ENCODE results near the gene CYLD. TPM values are rescaled to one million over a fixed set of nuclear protein-coding genes. Genes with fewer than 3 reads are reported as not detected.

Gene CYLD
- total and polyA plus RNA-seq, 2 experiments from 2014 or later, result 6.9 to 30.9 TPM

DNA sequence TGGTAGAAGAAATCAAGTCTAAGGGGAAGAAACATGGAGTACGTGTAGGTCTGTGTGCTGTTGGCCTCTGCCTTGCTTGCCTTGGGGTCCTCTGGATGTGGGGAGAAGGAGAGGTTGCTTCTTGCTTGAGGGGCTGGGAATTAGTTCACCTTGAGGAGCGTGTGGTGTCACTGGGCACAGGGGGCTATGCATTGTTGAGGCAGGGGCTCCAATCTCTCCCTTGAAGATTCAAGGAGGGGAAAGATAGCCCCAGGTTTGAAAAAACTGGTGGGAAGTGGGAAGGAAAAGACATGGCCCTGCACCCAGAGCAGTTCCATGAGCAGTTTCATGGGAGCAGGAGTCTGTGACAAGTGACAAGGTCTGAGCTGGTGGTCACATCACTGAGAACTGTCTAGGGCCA, 103.4 kb downstream of the CYLD start (continued):
- TF ChIP-seq, protein P1, sequence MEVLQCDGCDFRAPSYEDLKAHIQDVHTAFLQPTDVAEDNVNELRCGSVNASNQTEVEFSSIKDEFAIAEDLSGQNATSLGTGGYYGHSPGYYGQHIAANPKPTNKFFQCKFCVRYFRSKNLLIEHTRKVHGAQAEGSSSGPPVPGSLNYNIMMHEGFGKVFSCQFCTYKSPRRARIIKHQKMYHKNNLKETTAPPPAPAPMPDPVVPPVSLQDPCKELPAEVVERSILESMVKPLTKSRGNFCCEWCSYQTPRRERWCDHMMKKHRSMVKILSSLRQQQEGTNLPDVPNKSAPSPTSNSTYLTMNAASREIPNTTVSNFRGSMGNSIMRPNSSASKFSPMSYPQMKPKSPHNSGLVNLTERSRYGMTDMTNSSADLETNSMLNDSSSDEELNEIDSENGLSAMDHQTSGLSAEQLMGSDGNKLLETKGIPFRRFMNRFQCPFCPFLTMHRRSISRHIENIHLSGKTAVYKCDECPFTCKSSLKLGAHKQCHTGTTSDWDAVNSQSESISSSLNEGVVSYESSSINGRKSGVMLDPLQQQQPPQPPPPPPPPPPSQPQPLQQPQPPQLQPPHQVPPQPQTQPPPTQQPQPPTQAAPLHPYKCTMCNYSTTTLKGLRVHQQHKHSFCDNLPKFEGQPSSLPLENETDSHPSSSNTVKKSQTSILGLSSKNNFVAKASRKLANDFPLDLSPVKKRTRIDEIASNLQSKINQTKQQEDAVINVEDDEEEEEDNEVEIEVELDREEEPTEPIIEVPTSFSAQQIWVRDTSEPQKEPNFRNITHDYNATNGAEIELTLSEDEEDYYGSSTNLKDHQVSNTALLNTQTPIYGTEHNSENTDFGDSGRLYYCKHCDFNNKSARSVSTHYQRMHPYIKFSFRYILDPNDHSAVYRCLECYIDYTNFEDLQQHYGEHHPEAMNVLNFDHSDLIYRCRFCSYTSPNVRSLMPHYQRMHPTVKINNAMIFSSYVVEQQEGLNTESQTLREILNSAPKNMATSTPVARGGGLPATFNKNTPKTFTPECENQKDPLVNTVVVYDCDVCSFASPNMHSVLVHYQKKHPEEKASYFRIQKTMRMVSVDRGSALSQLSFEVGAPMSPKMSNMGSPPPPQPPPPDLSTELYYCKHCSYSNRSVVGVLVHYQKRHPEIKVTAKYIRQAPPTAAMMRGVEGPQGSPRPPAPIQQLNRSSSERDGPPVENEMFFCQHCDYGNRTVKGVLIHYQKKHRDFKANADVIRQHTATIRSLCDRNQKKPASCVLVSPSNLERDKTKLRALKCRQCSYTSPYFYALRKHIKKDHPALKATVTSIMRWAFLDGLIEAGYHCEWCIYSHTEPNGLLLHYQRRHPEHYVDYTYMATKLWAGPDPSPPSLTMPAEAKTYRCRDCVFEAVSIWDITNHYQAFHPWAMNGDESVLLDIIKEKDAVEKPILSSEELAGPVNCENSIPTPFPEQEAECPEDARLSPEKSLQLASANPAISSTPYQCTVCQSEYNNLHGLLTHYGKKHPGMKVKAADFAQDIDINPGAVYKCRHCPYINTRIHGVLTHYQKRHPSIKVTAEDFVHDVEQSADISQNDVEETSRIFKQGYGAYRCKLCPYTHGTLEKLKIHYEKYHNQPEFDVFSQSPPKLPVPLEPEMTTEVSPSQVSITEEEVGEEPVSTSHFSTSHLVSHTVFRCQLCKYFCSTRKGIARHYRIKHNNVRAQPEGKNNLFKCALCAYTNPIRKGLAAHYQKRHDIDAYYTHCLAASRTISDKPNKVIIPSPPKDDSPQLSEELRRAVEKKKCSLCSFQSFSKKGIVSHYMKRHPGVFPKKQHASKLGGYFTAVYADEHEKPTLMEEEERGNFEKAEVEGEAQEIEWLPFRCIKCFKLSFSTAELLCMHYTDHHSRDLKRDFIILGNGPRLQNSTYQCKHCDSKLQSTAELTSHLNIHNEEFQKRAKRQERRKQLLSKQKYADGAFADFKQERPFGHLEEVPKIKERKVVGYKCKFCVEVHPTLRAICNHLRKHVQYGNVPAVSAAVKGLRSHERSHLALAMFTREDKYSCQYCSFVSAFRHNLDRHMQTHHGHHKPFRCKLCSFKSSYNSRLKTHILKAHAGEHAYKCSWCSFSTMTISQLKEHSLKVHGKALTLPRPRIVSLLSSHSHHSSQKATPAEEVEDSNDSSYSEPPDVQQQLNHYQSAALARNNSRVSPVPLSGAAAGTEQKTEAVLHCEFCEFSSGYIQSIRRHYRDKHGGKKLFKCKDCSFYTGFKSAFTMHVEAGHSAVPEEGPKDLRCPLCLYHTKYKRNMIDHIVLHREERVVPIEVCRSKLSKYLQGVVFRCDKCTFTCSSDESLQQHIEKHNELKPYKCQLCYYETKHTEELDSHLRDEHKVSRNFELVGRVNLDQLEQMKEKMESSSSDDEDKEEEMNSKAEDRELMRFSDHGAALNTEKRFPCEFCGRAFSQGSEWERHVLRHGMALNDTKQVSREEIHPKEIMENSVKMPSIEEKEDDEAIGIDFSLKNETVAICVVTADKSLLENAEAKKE (CRISPR knock-in tag; IDR thresholded peaks at IDR 0.05), result no peak

- Mint-ChIP-seq H3K27ac (no peak overlapping the region), H3K36me3 (ENCODE audit: low read depth) (no peaks in the 10 kb centered on the region), H3K4me1 (peaks cover 9% of the 10 kb centered on the region; the same call in 2 of the 3 replicates), H3K9me3 (no peaks in the 10 kb centered on the region; the same call in 2 of the 3 replicates), H3K27me3 (ENCODE audit: insufficient read depth, low read depth, poor library complexity) (peaks cover 9% of the 10 kb centered on the region), H3K4me3 (no peak overlapping the region)
- H4K20me1 ChIP-seq (replicated peaks; ENCODE audit: insufficient read depth), result no peaks in the 10 kb centered on the region
- peaks cover 3% of the 10 kb centered on the region; the same call in 1 of the 2 replicates for H3K9me2 ChIP-seq (ENCODE audit: insufficient read depth)
- ATAC-seq (no peak), DNase-seq (ENCODE audit: low spot score) (no peak)
- no peaks in the 10 kb centered on the region for H3K4me1 ChIP-seq (ENCODE audit: insufficient read depth)
- no peaks in the 10 kb centered on the region for H3K36me3 ChIP-seq (ENCODE audit: insufficient read depth)
- no peak overlapping the region for H3K4me2 ChIP-seq
- H3K27ac ChIP-seq (ENCODE audit: low read depth), result no peak overlapping the region
- no peak overlapping the region for H2AFZ ChIP-seq
- H3K27me3 ChIP-seq (ENCODE audit: insufficient read depth), result no peaks in the 10 kb centered on the region
- no peaks in the 10 kb centered on the region for H3K79me2 ChIP-seq (replicated peaks; ENCODE audit: insufficient read depth)
- no peaks in the 10 kb centered on the region for H3F3A ChIP-seq (replicated peaks; ENCODE audit: low read depth)
- H3K4me3 ChIP-seq, result no peak overlapping the region
- TF ChIP-seq ZNF331 (CRISPR knock-in tag; IDR thresholded peaks at IDR 0.05; ENCODE audit: low read depth) (no peak), EZH2phosphoT487 (IDR thresholded peaks at IDR 0.05; ENCODE audit: unreplicated experiment) (no peak), EZH2 (IDR thresholded peaks at IDR 0.05; ENCODE audit: low read depth, unreplicated experiment) (no peak), CREB1 (CRISPR knock-in tag; IDR thresholded peaks at IDR 0.05; ENCODE audit: low read depth) (no peak), POLR2AphosphoS5 (IDR thresholded peaks at IDR 0.05; ENCODE audit: low read depth) (no peak), STAT1 (IDR thresholded peaks at IDR 0.05; ENCODE audit: unreplicated experiment) (no peak), JUNB (IDR thresholded peaks at IDR 0.05; ENCODE audit: unreplicated experiment) (no peak)
- TF ChIP-seq, protein P2, sequence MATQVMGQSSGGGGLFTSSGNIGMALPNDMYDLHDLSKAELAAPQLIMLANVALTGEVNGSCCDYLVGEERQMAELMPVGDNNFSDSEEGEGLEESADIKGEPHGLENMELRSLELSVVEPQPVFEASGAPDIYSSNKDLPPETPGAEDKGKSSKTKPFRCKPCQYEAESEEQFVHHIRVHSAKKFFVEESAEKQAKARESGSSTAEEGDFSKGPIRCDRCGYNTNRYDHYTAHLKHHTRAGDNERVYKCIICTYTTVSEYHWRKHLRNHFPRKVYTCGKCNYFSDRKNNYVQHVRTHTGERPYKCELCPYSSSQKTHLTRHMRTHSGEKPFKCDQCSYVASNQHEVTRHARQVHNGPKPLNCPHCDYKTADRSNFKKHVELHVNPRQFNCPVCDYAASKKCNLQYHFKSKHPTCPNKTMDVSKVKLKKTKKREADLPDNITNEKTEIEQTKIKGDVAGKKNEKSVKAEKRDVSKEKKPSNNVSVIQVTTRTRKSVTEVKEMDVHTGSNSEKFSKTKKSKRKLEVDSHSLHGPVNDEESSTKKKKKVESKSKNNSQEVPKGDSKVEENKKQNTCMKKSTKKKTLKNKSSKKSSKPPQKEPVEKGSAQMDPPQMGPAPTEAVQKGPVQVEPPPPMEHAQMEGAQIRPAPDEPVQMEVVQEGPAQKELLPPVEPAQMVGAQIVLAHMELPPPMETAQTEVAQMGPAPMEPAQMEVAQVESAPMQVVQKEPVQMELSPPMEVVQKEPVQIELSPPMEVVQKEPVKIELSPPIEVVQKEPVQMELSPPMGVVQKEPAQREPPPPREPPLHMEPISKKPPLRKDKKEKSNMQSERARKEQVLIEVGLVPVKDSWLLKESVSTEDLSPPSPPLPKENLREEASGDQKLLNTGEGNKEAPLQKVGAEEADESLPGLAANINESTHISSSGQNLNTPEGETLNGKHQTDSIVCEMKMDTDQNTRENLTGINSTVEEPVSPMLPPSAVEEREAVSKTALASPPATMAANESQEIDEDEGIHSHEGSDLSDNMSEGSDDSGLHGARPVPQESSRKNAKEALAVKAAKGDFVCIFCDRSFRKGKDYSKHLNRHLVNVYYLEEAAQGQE (IDR thresholded peaks at IDR 0.05; ENCODE audit: unreplicated experiment), result no peak
- TF ChIP-seq, protein P3, sequence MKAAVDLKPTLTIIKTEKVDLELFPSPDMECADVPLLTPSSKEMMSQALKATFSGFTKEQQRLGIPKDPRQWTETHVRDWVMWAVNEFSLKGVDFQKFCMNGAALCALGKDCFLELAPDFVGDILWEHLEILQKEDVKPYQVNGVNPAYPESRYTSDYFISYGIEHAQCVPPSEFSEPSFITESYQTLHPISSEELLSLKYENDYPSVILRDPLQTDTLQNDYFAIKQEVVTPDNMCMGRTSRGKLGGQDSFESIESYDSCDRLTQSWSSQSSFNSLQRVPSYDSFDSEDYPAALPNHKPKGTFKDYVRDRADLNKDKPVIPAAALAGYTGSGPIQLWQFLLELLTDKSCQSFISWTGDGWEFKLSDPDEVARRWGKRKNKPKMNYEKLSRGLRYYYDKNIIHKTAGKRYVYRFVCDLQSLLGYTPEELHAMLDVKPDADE (IDR thresholded peaks at IDR 0.05), result no peak
- TF ChIP-seq, protein P4, sequence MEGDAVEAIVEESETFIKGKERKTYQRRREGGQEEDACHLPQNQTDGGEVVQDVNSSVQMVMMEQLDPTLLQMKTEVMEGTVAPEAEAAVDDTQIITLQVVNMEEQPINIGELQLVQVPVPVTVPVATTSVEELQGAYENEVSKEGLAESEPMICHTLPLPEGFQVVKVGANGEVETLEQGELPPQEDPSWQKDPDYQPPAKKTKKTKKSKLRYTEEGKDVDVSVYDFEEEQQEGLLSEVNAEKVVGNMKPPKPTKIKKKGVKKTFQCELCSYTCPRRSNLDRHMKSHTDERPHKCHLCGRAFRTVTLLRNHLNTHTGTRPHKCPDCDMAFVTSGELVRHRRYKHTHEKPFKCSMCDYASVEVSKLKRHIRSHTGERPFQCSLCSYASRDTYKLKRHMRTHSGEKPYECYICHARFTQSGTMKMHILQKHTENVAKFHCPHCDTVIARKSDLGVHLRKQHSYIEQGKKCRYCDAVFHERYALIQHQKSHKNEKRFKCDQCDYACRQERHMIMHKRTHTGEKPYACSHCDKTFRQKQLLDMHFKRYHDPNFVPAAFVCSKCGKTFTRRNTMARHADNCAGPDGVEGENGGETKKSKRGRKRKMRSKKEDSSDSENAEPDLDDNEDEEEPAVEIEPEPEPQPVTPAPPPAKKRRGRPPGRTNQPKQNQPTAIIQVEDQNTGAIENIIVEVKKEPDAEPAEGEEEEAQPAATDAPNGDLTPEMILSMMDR (conservative IDR thresholded peaks at IDR 0.05; ENCODE audit: low read depth in 2 of 2), result no peak
Measured at GRCh38 chr16:50846511-50846910, 104.6 kb downstream of the CYLD start.

Measured in GM23338 (cell line).